Eye (tissue), 1 donor: ENCODE results near the gene TAF8.
A peak's percentile ranks its signal among the peaks of the same experiment; 100 is the strongest.

Source experiments
- DNase-seq: peaks from one replicate; pipeline ENCODE4 v3.0.0-alpha.2; 2015

Gene TAF8

DNA sequence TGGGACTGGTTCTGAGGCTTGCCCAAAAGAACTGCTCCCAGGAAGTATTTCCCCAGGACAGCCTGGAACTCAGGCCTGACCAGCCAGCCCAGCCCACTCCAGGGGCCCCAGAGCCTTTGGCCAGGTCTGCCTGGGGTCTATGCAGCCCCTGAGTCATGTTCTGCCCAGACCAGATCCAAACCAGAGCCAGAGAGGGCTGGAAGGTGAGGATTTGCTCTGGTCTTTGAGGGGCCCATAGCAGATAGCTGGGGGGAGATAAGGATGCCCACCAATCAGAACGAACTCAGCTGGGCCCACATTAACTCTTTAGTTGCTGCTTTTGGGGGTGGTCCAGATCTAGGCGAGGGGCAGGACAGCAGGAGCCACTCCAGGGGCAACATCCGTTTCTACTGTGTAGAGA, 75.3 kb downstream of the TAF8 start:
- no peak for DNase-seq

DNA sequence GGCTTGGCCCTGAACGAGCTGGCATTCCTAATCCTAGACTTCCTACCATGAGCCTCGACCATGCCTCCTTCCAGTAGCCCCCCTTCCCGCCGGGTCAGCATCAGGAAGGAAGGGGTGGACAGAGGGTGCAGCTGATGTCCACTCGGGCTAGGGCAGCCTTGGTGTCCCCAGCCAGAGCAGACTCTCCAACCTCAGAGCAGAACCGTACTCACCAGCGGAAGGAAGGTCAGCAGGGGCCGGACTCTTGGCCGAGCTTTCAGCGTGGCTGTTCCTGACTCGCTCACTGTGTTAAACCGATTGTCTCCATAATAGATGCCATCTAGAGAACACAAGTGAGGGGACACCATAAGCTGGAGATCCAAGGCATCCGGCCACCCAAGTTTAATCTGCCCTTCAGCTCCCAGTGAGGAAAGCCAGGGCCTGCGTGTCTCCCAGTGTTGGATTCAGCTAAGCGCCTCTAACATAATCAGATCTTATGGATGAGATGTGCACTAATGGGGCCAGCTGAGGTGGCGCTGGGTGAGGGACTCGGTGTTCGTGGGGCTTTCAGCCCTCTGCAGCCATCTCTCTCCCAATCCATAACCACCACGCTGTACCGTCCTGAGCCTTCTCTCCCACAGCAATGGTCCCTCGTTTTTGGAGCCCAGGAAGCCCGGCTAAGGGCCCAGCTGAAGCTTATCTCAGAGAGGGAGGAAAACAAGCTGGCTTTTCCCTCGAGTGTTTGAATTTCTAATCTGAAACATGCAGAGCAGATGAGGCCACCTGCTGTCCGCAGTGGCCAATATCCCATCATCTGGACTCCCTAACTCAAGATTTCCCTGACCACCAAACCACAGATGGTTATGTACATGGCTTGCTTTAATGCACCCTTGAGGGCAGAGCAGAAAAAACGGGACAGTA, 78.4 kb downstream of the TAF8 start:
- peak; percentile 34 for DNase-seq

DNA sequence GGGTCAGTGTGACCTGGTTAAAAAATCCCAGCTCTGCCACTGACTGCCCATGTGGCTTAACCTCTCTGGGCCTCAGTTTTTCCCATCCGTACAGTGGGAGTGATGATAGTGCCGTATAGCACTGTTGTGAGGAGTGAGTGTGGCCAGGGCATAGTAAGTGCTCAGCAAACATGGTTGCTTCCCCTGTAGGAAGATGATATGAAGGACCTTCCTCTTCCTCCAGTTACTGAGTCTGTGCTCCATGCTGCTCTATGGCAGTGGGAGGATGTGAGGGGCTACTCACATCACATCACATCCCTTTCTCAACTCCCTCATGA, 79.0 kb downstream of the TAF8 start:
- no peak for DNase-seq

GRCh38 chr6:42131531-42131930, 81.2 kb downstream of the TAF8 start:
- DNase-seq = no peak

DNA sequence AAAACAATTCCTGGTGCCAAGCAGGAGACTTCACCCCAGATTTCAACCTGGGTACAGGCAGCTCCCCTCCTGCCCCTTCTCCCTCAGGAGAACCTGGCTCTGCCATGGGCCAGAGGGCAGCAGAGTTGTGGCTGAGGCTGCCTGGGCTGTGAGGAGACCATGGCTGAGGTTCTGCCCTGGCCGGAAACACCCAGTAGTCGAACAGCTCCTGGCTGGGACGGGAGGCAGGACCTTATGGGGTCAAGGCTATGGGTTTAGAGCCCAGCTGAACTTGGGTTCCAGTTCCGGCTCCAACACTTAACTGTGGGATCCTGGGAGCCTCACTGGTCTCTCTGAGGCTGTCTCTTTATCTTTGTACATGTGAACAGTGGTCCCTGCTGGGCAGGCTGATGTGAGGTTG, 83.6 kb downstream of the TAF8 start:
- no peak for DNase-seq

DNA sequence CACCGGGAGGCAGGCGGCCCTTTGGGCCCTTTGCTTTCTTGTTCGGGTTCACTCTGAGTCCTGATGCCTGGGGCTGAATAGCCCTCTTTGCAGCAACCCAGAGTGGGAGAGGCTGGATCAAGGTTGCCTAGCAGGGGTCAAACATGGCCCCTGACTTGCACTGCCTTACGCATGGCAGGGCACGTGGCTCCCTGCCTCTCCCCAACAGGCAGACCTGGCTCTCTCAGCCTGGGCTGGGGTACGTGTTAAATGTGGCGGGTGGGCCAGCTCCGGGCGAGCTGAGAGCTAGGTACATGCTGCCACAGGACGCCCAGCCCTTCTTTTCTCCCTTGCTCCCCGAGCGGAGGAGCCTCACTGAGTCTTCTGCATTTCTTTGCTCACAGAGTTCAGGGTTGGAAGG, 84.8 kb downstream of the TAF8 start:
- DNase-seq = no peak

DNA sequence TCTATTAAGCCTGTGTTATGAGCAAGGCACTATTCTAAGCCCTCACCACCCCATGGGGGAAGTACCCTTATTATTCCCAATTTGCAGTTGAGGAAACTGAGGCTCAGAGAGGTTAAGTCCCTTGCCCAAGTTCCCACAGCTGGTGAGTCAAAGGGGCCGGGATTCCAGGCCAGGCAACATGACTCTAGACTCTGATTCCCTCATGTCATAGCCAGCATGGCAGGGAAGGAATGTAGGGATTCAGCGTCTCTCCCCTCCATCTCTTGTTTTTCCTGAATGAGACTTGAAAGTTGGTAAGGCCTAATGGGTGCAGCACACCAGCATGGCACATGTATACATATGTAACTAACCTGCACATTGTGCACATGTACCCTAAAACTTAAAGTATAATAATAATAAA, 85.4 kb downstream of the TAF8 start:
- DNase-seq = no peak

GRCh38 chr6:42136508-42137193, 86.3 kb downstream of the TAF8 start:
- DNase-seq = peak; percentile 85
